HCT116 (cell line): Measurements from ENCODE around the gene CAMKMT. TPM values are rescaled to one million over a fixed set of nuclear protein-coding genes. Genes with fewer than 3 reads are reported as not detected.

ENCODE experiments used
- ATAC-seq: fragments of 200-7000 bp; cut with Tn5 transposase; 2 replicates; pipeline ENCODE4 v1.9.1; 2020; ENCODE audit warnings: mild to moderate bottlenecking, moderate library complexity
- BruUV-seq: library from RNA; stranded (reverse); fragments of 400-500 nt; replicated peaks from 2 replicates; lab custom pipeline; 2021; lab: Mats Ljungman, UMichigan
- CTCF ChIA-PET: fragments of 300-600 bp; sonication (Branson Sonifier 250); formaldehyde crosslinking; loops from one replicate; lab custom pipeline; 2021; ENCODE audit warnings: antibody characterized with exemption; lab: Charles Lee
- POLR2A ChIA-PET: fragments of 300-600, 350-600 bp; sonication (Branson Sonifier 250); formaldehyde crosslinking; loops from one replicate; lab custom pipeline; 2021; ENCODE audit warnings: antibody characterized with exemption; lab: Charles Lee
- RAD21 ChIA-PET, 2 experiments: fragments of 300-600 bp; sonication (Branson Sonifier 250); formaldehyde crosslinking; loops; one replicate each; lab custom pipeline; 2023; ENCODE audit warnings: low total read pairs in 2 of 2; ENCODE audit not compliant: uncharacterized antibody in 2 of 2, unreplicated experiment in 2 of 2, low non-redundant PET in 1 of 2; lab: Charles Lee
- DNase-seq: peaks from one replicate; pipeline ENCODE4 v3.0.0-alpha.2; 2010; ENCODE audit warnings: low read depth, low spot score
- H2AFZ ChIP-seq: fragments of 200-600 bp; shearing (Covaris generic), sonication (generic); 2 replicates; pipeline ENCODE4 v1.6.1; 2017; ENCODE audit warnings: low read depth, mixed run types, mixed read lengths, antibody characterized with exemption, low read length; ENCODE audit not compliant: poor library complexity, severe bottlenecking
- H3K27ac ChIP-seq: 2 replicates; pipeline ENCODE4 v1.5.1; 2012; ENCODE audit warnings: low read depth, low read length
- H3K27me3 ChIP-seq: fragments of 200-600 bp; sonication (generic); 2 replicates; pipeline ENCODE4 v1.6.1; 2016; ENCODE audit warnings: mixed run types, low read length, mixed read lengths; ENCODE audit not compliant: insufficient read depth
- H3K36me3 ChIP-seq, 2 experiments: fragments of 200-500 bp in 1 of 2; fragments of 200-600 bp in 1 of 2; sonication (Bioruptor generic) in 1 of 2; sonication (generic) in 1 of 2; 2 replicates each; pipeline versions ENCODE4 v1.5.1 to v1.6.1; 2014 to 2016; ENCODE audit warnings: low read length in 2 of 2, inconsistent platforms in 1 of 2, mixed read lengths in 1 of 2, mixed run types in 1 of 2; ENCODE audit not compliant: insufficient read depth in 2 of 2, control insufficient read depth in 1 of 2
- H3K4me1 ChIP-seq, 2 experiments: fragments of 200-600 bp in 1 of 2; sonication (generic) in 1 of 2; 2 replicates each; pipeline versions ENCODE4 v1.5.1 to v1.6.1; 2012 to 2017; ENCODE audit warnings: low read length in 2 of 2, inconsistent platforms in 1 of 2, mild to moderate bottlenecking in 1 of 2, mixed read lengths in 1 of 2, mixed run types in 1 of 2, moderate library complexity in 1 of 2; ENCODE audit not compliant: insufficient read depth in 2 of 2, control insufficient read depth in 1 of 2
- H3K4me2 ChIP-seq: fragments of 200-600 bp; sonication (generic); 2 replicates; pipeline ENCODE4 v1.6.1; 2017; ENCODE audit warnings: mixed run types, low read length, mixed read lengths
- H3K4me3 ChIP-seq, 2 experiments: fragments of 200-600 bp in 1 of 2; sonication (generic) in 1 of 2; replicated peaks in 1 of 2; 2 replicates each; pipeline ENCODE4 v1.5.1; 2011 to 2016; ENCODE audit warnings: low read length in 2 of 2, control low read depth in 1 of 2, low read depth in 1 of 2, mild to moderate bottlenecking in 1 of 2, mixed read lengths in 1 of 2, mixed run types in 1 of 2
- H3K79me2 ChIP-seq: fragments of 200-600 bp; sonication (generic); 2 replicates; pipeline ENCODE4 v1.6.1; 2017; ENCODE audit warnings: mild to moderate bottlenecking, mixed run types, low read length, moderate library complexity, mixed read lengths; ENCODE audit not compliant: insufficient read depth
- H3K9ac ChIP-seq: fragments of 200-600 bp; sonication (generic); 2 replicates; pipeline ENCODE4 v1.6.1; 2016; ENCODE audit warnings: low read length, mixed read lengths
- H3K9me2 ChIP-seq: fragments of 200-600 bp; sonication (generic), shearing (Covaris generic); 2 replicates; pipeline ENCODE4 v1.6.1; 2017; ENCODE audit warnings: mixed run types, mild to moderate bottlenecking, moderate library complexity; ENCODE audit not compliant: insufficient read depth
- H3K9me3 ChIP-seq, 2 experiments: fragments of 200-500 bp in 1 of 2; fragments of 200-600 bp in 1 of 2; sonication (Bioruptor generic) in 1 of 2; sonication (generic) in 1 of 2; 2 replicates each; pipeline ENCODE4 v1.6.1; 2014 to 2017; ENCODE audit warnings: low read length in 2 of 2, mixed read lengths in 2 of 2, inconsistent platforms in 1 of 2, low read depth in 1 of 2, mild to moderate bottlenecking in 1 of 2, mixed run types in 1 of 2, moderate library complexity in 1 of 2; ENCODE audit not compliant: control insufficient read depth in 1 of 2, insufficient read depth in 1 of 2
- H4K20me1 ChIP-seq: fragments of 200-600 bp; sonication (generic), shearing (Covaris generic); 2 replicates; pipeline ENCODE4 v1.6.1; 2017; ENCODE audit warnings: mixed run types, mild to moderate bottlenecking, moderate library complexity; ENCODE audit not compliant: insufficient read depth
- CBX3 ChIP-seq: IDR thresholded peaks from 2 replicates; pipeline ENCODE4 v1.6.1; 2012; ENCODE audit warnings: low read depth
- CEBPB ChIP-seq: IDR thresholded peaks from 2 replicates; pipeline ENCODE4 v1.6.1; 2012; ENCODE audit warnings: low read depth
- EGR1 ChIP-seq: IDR thresholded peaks from 2 replicates; pipeline ENCODE4 v1.6.1; 2012; ENCODE audit warnings: low read depth
- ELF1 ChIP-seq: IDR thresholded peaks from 2 replicates; pipeline ENCODE4 v1.6.1; 2012; ENCODE audit warnings: low read depth, borderline replicate concordance
- JUND ChIP-seq: IDR thresholded peaks from 2 replicates; pipeline ENCODE4 v1.6.1; 2012
- POLR2AphosphoS5 ChIP-seq: IDR thresholded peaks from 2 replicates; pipeline ENCODE4 v1.6.1; 2011; ENCODE audit warnings: mild to moderate bottlenecking, low read depth, low read length, moderate library complexity
- SIN3A ChIP-seq: IDR thresholded peaks from 2 replicates; pipeline ENCODE4 v1.6.1; 2012; ENCODE audit warnings: low read depth
- SP1 ChIP-seq: IDR thresholded peaks from 2 replicates; pipeline ENCODE4 v1.6.1; 2012; ENCODE audit warnings: low read depth
- SRF ChIP-seq: IDR thresholded peaks from 2 replicates; pipeline ENCODE4 v1.6.1; 2012; ENCODE audit warnings: low read depth
- TCF7L2 ChIP-seq: IDR thresholded peaks from 2 replicates; pipeline ENCODE4 v1.7.0; 2011; ENCODE audit warnings: borderline replicate concordance, inconsistent platforms; ENCODE audit not compliant: insufficient read depth, insufficient read length; ENCODE audit errors: extremely low read depth
- ZFX ChIP-seq: fragments of 450-650 bp; IDR thresholded peaks from 2 replicates; pipeline ENCODE4 v1.6.1; 2017
- intact Hi-C: fragments of 100-400 bp; cut with micrococcal nuclease; formaldehyde crosslinking; loops from 2 replicates; pipeline ENCODE4 v1.10.0; 2022
- total RNA-seq: library from RNA; stranded (reverse); gene quantifications from one replicate; pipeline ENCODE4 v1.2.1, GENCODE V29; 2021; ENCODE audit not compliant: unreplicated experiment
- TF ChIP-seq, protein P1 (sequence below): IDR thresholded peaks from 2 replicates; pipeline ENCODE4 v1.6.1; 2011; ENCODE audit warnings: mild to moderate bottlenecking, low read length, moderate library complexity; ENCODE audit not compliant: insufficient replicate concordance; ENCODE audit errors: extremely low read depth

CAMKMT gene
- total RNA-seq, 1 experiment from 2014 or later: 10.6 TPM

GRCh38 chr2:44656460-44656859 lies 294.7 kb downstream of the CAMKMT start:
- Histone ChIP-seq H3K9ac (no peak overlapping the region), H2AFZ (no peak overlapping the region), H3K4me2 (no peak overlapping the region), H4K20me1 (no peaks in the 10 kb centered on the region), H3K27me3 (no peaks in the 10 kb centered on the region), H3K9me3 (no peaks in the 10 kb centered on the region), H3K9me2 (no peaks in the 10 kb centered on the region), H3K79me2 (no peaks in the 10 kb centered on the region), H3K27ac (no peak overlapping the region), H3K4me1 (no peaks in the 10 kb centered on the region), H3K36me3 (no peaks in the 10 kb centered on the region), H3K4me3 (no peak overlapping the region)
- no TSS peak for BruUV-seq
- DNase-seq (no peak), ATAC-seq (no peak)
- TF ChIP-seq JUND: no peak
- no peak for TF ChIP-seq CEBPB
- TF ChIP-seq SP1: no peak
- TF ChIP-seq EGR1: no peak
- no peak for TF ChIP-seq POLR2AphosphoS5
- TF ChIP-seq ZFX: no peak
- TF ChIP-seq ELF1: no peak
- TF ChIP-seq, protein P1, sequence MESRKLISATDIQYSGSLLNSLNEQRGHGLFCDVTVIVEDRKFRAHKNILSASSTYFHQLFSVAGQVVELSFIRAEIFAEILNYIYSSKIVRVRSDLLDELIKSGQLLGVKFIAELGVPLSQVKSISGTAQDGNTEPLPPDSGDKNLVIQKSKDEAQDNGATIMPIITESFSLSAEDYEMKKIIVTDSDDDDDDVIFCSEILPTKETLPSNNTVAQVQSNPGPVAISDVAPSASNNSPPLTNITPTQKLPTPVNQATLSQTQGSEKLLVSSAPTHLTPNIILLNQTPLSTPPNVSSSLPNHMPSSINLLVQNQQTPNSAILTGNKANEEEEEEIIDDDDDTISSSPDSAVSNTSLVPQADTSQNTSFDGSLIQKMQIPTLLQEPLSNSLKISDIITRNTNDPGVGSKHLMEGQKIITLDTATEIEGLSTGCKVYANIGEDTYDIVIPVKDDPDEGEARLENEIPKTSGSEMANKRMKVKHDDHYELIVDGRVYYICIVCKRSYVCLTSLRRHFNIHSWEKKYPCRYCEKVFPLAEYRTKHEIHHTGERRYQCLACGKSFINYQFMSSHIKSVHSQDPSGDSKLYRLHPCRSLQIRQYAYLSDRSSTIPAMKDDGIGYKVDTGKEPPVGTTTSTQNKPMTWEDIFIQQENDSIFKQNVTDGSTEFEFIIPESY: no peak
- no peak for TF ChIP-seq SRF
- TF ChIP-seq TCF7L2: no peak
- no peak for TF ChIP-seq SIN3A
- no peak for TF ChIP-seq CBX3
- ChIA-PET RAD21 (no interaction called here), POLR2A (no interaction called here), CTCF (no interaction called here)
- intact Hi-C loops: no loop called here
